Mesenteric fat pad (tissue), 1 donor: Measurements from ENCODE around the gene RECK. TPM values are rescaled to one million over a fixed set of nuclear protein-coding genes. Genes with fewer than 3 reads are reported as not detected.
"Not testable (repeated sequence)": the region's sequence is repeated elsewhere in the genome, so short reads cannot be mapped to it uniquely, and the experiment has no call there.

Source experiments
- DNase-seq: peaks from one replicate; pipeline ENCODE4 v3.0.0-alpha.2; 2020; ENCODE audit warnings: low spot score
- total RNA-seq: library from RNA; stranded (reverse); fragmentation: NEBNext Ultra II Directional; extraction: Animal tissue kit (Norgen Biotek cat#: 25700); gene quantifications from one replicate; pipeline ENCODE4 v1.2.1, GENCODE V29; 2021
- donor health status: DM: yes; HTN: yes; CAD: no.

RECK gene
- total RNA-seq, 1 donor from 2014 or later: 18.5 TPM

DNA sequence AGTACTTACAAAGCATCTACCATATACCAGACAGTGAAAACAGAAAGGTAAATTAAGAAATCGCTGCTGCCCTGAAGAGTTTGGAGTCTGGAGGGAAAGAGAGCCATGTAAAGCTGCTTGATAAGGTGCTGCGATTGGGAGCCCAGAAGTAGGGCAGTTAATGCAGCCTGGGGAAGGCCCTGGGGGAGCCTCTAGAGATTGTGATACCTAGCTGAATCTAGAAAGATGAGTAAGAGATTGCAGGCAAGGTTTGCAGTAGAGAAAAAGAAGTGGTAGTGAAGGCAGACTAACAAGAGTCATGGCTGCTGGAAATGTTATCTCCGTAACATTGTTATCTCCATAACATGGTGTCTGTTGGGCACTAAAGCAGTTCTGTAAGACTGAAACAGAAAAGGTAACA, 75.8 kb downstream of the RECK start:
- DNase-seq: no peak

DNA sequence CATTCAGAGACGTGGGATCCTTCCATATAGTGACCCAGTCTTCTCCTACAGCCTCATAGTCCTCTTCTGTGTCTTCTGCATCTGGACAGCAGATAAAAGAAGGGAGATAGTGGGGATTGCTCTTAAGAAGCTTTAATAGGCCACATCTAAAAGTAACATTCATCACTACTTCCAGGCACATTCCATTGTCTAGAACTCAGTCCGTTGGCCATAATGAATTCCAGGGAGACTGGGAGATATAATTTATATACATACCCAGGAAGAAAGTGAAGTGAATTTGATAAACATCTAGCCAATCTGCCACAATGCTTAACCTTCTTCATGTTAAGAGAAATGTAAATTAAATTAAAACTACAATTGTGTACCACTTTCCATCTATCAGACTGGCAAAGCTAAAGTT, 77.3 kb downstream of the RECK start:
- no peak for DNase-seq

DNA sequence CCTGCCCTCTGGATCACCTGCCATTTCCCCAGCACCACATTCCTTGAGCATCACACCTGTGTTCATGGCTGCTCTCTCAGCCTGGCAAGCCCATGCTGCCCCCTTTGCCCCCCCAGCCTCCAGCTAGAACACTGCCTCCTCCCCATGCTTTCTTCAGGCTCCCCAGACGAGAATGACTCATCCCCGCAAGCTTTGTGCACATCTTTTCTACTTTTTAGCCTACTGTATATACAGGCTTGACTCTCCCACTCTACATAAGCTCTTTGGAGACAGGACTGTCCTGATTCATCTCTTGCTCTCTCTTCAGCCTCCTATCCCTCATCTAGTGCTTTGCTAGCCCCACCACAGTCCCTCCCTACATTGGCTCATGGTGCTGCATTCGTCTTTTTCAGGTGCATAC, 79.9 kb downstream of the RECK start:
- no peak for DNase-seq

DNA sequence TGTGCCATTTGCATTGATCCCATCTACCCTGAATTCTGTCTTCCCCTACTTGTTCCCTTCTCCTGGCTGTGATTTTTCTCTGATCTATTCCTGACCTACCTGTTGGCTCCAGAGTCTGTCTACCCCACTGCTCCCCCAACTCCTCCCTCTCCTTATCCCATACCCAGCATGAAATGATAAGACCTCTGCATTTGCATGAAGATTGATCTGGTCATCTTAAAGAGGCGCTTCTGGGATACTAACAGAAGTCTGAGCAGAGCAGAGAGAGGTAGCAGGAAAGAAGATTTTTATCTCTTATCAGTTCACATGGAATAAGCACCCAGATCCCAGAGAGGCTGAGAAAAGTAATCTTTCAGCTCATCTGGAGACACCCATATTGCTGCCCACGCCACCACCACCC, 81.5 kb downstream of the RECK start:
- no peak for DNase-seq

DNA sequence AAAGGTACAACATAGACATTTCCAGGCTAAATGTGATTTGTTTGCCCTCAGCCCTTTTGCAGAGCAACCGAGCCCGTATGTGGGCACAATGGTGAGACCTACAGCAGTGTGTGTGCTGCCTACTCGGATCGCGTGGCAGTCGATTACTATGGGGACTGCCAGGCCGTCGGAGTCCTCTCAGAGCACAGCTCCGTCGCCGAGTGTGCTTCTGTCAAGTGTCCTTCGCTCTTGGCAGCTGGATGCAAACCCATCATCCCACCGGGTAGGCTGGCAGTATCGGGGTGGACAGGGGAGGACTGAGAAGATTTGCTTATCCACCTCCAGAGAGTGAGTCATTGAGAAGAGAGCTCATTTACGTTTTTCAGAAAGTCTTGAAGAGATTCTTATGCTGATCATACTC, 82.0 kb downstream of the RECK start:
- DNase-seq: no peak

DNA sequence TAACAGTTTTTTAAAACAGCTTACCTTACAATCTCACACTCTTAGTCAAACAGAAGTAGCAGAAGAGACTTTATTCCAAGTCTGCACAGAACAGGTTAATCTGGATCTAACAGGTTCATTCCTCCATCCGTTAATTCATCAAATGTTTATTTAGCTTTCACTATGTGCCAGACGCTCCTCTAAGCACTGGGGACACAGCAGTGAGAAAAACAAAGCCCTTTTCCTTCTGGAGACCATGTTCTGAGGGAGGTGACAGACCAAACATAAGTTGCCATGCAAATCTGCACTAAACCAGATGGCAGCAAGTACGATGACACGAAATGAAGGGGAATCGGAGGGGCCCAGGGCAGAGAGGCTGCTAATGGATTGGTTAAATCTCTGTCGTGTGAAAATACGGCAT, 82.8 kb downstream of the RECK start:
- no peak for DNase-seq

DNA sequence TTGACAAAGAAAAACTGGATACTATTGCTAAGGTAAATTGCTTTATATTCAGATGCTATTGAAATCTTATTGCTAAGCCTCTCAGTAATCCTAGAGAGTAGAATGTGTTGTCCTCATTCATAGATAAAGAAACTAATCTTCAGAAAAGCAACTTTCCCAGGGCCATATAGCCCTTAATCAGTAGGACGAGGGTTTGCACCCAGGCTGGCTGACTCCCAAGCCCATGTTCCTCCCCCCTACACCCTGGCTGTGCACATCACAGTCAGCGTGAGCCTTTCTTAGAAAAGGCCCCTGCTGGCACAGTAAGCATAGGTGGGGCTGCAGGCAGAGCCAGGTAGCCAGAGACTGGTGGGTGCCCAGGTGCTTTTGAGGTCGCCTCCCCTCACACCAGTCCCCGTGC, 84.0 kb downstream of the RECK start:
- DNase-seq: no peak

DNA sequence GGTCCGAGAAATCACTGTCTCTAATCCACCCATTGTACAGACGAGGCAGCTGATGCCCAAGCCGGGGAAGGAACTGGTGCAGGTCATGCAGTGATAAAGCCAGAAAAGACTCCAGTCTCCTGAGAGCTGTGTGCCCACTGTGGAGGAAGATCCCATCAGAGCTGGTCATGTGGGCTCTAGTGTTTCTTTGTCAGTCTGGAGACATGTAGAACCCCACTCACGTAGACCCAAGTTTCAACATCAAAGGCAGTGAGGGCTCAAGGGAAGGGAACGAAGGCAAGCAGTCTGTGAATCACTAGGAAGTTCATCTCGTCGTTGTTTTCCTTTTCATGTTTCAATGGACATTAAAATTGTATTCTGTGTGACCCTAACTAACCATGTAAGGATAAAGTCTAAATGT, 85.3 kb downstream of the RECK start:
- DNase-seq: no peak

DNA sequence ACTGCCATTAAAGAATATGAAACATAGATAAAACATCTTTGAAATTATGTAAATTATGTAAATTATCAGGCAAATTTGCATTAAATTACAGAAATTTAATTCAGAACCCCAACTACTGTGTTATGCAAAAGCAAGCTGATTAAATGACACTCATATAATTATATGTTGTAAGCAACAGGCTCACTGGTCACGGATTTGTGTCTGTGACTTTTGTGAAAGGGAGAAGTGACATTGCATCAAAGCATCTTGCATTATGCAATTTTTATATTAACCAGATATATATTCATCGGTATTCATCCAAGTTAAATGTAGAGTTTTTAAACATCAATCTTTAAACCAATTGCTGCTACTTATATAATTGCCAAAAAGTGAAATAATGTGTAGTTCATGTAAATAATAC, 86.8 kb downstream of the RECK start:
- no peak for DNase-seq

DNA sequence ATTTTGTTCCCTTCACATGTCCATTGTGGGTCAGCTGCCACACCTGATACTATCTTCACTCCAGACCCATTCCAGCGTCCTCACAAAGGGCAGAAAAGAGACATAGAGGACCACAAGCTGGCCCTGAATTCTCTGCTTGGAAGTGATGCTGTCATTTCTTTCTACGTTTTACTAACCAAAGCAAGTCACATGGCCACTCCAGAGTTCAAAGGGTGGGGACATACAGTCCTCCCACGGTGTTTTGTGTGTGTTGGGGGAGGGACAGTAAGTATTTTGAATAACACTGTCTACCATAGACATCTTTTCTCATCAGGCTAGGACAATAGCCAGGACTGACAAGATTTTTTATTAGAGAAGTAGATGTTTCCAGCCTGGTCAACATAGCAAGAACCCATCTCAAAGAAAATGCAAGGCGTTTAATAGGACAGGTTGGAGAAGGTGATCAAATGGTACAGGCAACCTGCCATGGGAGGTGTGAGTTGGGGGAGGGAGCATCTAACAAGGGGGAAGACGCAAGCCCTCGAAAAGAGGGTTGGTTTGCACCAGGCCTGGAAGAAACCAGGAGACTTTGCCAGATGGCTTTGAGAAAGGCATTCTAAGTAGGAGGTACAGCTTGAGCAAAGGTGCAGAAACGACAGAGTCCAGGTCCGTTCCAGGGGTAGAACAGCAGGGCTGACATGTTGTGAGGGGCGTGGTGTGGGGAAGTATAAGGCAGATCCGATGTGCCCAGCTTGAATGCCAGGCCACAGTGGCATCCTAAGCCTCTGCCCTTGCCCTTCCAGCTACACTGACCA, 88.5 kb downstream of the RECK start:
- DNase-seq: no peak

DNA sequence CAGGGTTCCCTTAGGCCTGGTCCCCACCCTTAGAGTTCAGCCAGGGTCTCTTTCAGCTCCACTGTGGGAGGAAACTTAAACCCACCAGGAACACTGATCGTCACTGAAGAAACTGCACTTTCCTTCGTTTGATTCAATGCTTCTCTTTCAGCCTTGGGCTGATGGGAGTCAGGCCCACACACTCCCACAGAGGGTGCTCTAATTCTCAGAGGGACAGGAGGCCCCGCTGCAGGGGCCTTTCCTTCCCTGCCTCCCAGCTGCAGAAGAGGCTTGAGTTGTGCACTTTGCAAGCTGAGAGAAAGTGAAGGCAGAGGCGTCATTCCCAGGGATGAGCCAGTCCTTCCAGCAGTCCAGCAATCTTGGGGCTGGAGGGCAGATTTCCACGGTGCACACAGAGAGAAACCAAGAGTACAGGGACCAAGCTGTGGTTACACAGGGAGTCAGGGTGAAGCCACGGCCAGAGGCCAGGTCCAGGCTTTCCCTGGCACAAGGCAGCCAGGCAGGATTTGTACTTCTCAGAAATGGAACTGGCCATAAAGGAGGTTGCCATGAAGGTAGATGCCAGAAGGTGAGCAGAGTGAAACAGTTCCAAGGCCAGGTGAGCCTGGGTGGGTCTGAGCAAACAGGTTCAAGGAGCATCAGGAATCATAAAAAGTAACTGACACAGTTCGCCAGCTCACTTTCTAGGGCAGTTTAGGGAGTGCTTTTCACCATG, 89.5 kb downstream of the RECK start:
- no peak for DNase-seq

DNA sequence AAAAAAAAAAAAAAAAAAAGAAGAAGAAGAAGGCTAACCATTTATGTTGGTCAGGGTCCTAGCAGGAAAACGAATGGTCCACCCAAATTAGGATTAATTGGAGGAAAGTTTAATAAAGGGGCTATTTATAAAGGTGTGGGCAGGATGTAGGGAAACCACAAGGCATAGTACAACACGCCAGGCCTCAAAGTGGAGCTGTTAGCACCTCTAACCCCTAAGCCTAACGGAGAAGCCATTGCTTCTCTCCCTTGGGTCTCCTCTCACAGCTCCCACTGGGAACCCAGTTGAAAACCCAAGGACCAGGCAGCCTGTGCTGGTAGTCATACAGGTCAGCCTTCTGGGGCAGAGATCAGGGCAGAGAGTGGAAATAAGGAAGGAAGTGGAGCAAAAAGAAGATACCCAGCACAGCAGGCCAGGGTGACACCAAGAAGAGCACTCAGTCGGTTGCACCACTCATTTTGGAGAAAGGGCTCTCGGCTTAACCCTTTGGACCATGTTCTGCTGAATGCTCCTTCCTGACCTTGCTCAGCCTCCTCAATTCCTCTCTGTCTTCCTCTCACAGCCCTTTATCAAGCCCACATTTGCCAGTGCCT, 91.0 kb downstream of the RECK start:
- DNase-seq: no peak

DNA sequence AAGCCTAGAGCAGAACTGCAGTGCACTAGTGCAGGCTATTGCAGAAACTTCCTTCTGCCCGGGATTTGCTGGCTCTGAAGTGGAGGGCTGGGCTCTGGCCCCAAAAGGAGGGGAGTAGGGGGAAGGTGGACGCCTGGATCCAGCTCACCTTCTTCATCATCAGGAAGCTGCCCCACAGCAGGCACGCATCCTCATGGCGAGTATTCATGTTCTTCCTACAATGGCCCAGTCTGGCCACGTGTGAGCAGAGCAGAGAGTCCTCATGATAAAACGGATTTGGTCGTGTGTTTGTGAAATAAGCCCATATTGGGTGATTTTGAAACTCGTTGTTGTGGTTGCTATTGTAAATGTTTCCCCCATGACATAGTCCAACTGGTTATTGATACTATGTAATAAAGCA, 91.6 kb downstream of the RECK start:
- no peak for DNase-seq

DNA sequence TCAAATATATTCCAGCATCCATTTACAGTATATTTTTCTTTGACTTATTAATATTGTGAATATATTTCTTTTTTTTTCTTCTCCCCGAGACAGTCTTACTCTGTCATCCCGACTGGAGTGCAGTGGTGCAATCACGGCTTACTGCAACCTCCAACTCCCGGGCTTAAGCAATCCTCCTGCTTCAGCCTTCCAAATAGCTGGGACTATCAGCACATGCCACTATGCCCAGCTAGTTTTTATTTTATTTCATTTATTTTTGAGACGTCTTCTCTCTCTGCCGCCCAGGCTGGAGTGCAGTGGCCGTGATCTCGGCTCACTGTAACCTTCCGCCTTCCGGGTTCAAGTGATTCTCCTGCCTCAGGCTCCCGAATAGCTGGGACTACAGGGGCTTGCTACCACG, 92.4 kb downstream of the RECK start:
- no peak for DNase-seq

DNA sequence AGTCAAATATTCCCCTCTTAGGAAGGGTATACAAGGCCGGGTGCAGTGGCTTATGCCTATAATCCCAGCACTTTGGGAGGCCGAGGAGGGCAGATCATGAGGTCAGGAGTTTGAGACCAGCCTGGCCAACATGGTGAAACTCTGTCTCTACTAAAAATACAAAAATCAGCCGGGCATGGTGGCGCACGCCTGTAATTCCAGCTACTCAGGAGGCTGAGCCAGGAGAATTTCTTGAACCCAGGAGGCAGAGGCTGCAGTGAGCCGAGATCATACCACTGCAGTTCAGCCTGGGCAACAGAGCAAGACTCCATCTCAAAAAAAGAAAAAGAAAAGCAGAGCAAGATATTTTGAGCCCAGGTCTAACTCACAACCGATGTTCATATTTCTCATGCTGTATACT, 95.0 kb downstream of the RECK start:
- not testable (repeated sequence) for DNase-seq

DNA sequence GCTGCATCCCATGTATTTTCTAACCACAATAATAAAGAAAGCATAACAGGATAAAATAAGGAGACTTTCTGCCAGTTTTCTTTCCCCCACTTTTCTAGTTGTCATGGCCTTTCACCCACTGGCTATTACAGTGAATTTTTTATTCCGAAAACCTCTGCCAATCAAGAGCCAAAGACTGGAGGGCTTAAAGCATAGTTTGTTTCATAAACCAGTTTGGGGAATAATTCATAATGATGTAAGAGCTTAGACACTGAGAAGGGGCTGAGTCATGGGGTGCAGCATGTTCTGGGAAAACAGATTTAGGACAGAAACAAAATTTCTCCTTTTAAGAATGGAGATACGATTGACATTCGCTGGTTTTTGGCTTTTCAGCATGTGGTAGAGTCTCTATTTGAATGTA, 95.4 kb downstream of the RECK start:
- no peak for DNase-seq

DNA sequence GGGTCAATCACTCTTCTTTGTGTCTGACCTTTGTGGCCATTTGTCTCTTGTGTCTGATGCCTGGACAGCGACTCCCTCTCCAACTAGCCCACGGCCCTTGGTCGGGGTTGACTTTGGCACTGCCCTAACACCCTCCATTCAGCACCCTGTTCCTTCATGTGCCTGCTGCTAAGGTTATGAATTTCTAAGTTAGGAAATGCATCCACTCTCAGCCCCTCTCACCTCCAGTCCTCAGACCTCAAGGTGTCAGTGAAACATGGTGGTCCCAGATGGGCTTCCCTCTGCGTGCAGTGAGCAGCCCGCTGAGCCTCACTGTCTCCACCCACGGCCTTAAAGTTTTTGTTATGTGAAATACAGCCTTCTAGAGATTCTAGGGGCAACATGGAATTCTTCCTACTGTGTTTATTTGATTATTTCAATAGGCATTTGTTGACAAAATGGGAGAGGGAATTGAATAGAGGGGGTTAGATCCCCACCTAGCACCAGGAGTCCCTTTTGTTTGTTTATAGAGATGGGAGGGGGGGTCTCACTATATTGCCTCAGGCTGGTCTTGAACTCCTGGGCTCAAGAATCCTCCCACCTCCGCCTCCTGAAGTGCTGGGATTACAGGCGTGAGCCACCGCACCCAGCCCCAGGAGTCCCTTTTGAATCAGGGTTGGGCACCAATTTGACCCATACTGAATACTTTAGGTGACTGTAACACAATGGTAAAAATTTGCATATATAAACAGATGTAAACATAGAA, 98.2 kb downstream of the RECK start:
- peak; percentile 67 for DNase-seq

DNA sequence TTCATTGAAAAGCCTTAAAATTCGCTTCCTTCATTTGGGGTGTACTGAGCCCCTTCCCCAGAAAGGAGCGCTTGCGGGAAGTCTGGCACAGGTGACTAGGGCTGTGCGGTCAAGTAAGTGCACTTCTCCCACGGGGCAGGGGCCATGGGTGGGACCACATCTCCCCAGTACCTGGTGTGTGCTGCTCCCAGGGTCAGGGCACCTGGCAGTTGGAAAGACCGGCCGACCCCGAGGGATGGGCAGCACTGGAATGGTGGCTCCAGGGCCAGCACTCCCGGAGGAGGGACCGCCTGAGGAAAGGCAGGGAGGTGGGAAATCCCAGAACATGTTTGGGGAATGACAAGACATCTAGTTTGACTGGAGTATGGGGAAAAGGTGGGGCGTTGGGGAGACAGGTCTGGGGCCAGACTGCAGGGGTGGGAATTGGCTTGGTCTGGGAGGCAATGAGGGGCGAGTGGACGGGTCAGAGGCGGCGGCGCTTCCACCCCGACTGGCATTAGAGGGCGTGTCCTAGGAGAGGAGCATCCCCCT, 99.1 kb downstream of the RECK start:
- DNase-seq: no peak

DNA sequence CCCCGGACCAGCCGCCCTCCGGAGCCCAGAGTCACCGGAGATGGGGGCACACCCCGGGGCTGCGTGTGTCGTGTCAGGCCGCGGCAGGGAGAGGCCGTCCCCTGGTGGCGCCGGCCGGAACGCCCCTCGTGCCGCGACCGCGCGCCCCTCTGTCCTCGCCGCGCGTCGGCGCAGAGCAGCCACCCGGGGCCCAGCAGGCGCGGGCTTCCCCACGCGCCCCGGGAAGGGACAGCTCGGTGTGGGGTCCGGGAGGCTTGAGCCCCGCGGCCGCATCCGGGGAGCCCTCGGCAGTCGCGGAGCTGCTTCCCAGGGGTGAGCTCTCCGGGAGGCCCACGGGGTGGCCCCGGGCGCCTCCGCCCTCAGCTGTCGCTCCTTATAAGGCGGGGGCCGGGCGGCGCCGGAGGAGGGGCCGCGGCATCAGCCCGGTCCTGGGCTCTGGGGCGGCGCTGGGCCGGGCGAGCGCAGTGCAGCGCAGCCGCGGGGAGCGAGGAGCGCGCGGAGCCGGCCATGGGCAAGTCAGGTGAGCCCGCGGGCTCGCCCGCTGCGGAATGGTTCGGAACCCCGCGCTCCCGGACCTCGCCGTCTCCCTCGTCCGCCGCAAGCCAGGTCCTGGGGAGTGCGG, 99.7 kb downstream of the RECK start, which contains the start of gene GLIPR2:
TSS of gene GLIPR2 (plus strand) at position 462 of the 622 bp plus-strand sequence. CDS start at position 508, 46 bp downstream.
- DNase-seq: peak; percentile 94

DNA sequence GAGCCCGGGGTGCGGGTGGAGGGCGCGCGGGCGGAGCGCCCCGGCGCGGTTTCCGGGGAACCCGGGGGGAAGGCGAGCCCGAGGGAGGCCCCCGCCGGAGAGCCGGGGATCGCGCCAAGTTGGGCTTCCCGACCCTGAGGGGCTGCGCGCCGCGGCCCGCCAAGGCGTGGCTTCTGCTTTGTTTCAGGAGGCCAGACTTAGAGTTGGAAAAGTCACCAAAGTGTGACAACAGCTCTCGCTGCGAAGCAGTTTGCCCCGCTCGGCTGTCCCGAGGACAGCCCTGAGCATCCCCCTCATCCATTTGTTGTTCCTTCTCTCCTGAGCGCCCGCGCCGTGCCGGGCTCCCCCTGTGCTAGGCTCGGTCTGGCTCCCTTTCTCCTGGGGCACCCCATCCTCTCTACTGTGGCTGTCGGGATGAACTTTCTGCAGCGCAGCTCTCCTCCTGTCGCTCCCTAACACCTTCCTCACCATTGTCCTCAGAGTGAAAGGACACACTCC, 100.2 kb downstream of the RECK start:
- peak; percentile 83 for DNase-seq
